GM19395 (cell line): ENCODE measurements around the gene DSCAML1.
"Not testable (repeated sequence)": the region's sequence is repeated elsewhere in the genome, so short reads cannot be mapped to it uniquely, and the experiment has no call there.

Experiments
- ATAC-seq: cut with Tn5 transposase; IDR thresholded peaks from one replicate; pipeline ENCODE4 v1.9.1; 2021; ENCODE audit warnings: mild to moderate bottlenecking, moderate library complexity; ENCODE audit not compliant: unreplicated experiment

Gene DSCAML1

GRCh38 chr11:117459123-117459978 is 337.7 kb downstream of the DSCAML1 start:
- ATAC-seq, result no peak

- no peak for ATAC-seq
Observed at GRCh38 chr11:117458275-117459122, 338.5 kb downstream of the DSCAML1 start.

- ATAC-seq, result no peak
Observed at GRCh38 chr11:117457835-117458234, 339.2 kb downstream of the DSCAML1 start.

GRCh38 chr11:117457031-117457785 is 339.8 kb downstream of the DSCAML1 start:
- no peak for ATAC-seq

GRCh38 chr11:117456721-117457029 is 340.3 kb downstream of the DSCAML1 start:
- ATAC-seq, result not testable (repeated sequence)

- peak; percentile 76 for ATAC-seq
Observed at GRCh38 chr11:117456027-117456720, 340.8 kb downstream of the DSCAML1 start.

- no peak for ATAC-seq
Observed at GRCh38 chr11:117454564-117454917, 342.5 kb downstream of the DSCAML1 start.

- ATAC-seq, result no peak
Observed at GRCh38 chr11:117453886-117454563, 343.0 kb downstream of the DSCAML1 start.

GRCh38 chr11:117449111-117449693 is 347.8 kb downstream of the DSCAML1 start:
- no peak for ATAC-seq

- ATAC-seq, result no peak
Observed at GRCh38 chr11:117444711-117445658, 352.0 kb downstream of the DSCAML1 start.

GRCh38 chr11:117444256-117444655 is 352.8 kb downstream of the DSCAML1 start:
- ATAC-seq, result no peak

GRCh38 chr11:117443266-117444186 is 353.5 kb downstream of the DSCAML1 start:
- ATAC-seq, result no peak

GRCh38 chr11:117442869-117443239 is 354.2 kb downstream of the DSCAML1 start:
- ATAC-seq, result no peak

GRCh38 chr11:117442049-117442868 is 354.8 kb downstream of the DSCAML1 start:
- ATAC-seq, result no peak

- ATAC-seq, result no peak
Observed at GRCh38 chr11:117441146-117441975, 355.7 kb downstream of the DSCAML1 start.

GRCh38 chr11:117440258-117440657 is 356.8 kb downstream of the DSCAML1 start:
- no peak for ATAC-seq
